ENCODE results near the gene TATDN3. TPM values are rescaled to one million over a fixed set of nuclear protein-coding genes. Genes with fewer than 3 reads are reported as not detected.

Gene TATDN3
- total RNA-seq, 1 experiment from 2014 or later: 13.8 TPM

- no peak overlapping the region for H3K4ac ChIP-seq (ENCODE audit: low read depth, low read length)
- no peaks in the 10 kb centered on the region for H3K27me3 ChIP-seq (ENCODE audit: insufficient read depth, low read length)
- peaks cover 2% of the 10 kb centered on the region; the same call in 1 of the 2 replicates for H3K79me2 ChIP-seq (ENCODE audit: insufficient read depth, low read length)
- H2BK20ac ChIP-seq (ENCODE audit: low read depth, low read length, poor library complexity, severe bottlenecking): no peak overlapping the region
- TF ChIP-seq, protein P1, sequence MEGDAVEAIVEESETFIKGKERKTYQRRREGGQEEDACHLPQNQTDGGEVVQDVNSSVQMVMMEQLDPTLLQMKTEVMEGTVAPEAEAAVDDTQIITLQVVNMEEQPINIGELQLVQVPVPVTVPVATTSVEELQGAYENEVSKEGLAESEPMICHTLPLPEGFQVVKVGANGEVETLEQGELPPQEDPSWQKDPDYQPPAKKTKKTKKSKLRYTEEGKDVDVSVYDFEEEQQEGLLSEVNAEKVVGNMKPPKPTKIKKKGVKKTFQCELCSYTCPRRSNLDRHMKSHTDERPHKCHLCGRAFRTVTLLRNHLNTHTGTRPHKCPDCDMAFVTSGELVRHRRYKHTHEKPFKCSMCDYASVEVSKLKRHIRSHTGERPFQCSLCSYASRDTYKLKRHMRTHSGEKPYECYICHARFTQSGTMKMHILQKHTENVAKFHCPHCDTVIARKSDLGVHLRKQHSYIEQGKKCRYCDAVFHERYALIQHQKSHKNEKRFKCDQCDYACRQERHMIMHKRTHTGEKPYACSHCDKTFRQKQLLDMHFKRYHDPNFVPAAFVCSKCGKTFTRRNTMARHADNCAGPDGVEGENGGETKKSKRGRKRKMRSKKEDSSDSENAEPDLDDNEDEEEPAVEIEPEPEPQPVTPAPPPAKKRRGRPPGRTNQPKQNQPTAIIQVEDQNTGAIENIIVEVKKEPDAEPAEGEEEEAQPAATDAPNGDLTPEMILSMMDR (conservative IDR thresholded peaks at IDR 0.05): no peak
- H2BK120ac ChIP-seq (ENCODE audit: low read depth, low read length, poor library complexity, severe bottlenecking): no peak overlapping the region
- no peak overlapping the region for H3K18ac ChIP-seq (ENCODE audit: insufficient read length, low read depth, low read length)
- no peaks in the 10 kb centered on the region for H3K79me1 ChIP-seq (ENCODE audit: insufficient read depth, low read depth, low read length, poor library complexity, severe bottlenecking)
- no peak overlapping the region for H2AK5ac ChIP-seq (ENCODE audit: insufficient read length, low read length)
- no peak overlapping the region for H2BK12ac ChIP-seq (ENCODE audit: insufficient read length, low read depth, low read length)
- H3K9me3 Mint-ChIP-seq: peaks cover 11 to 15% of the 10 kb centered on the region in 2 experiments; a peak in 4 of 5 replicates
- H3K23ac ChIP-seq (ENCODE audit: insufficient read length, low read depth, low read length): no peak overlapping the region
- no peak overlapping the region for H3K4me2 ChIP-seq (ENCODE audit: insufficient read depth, insufficient read length, low read length)
- peaks cover 16% of the 10 kb centered on the region for H3K27me3 Mint-ChIP-seq (ENCODE audit: low read depth)
- no peak overlapping the region for H4K5ac ChIP-seq (ENCODE audit: insufficient read length, low read depth, low read length)
- H3K4me1 ChIP-seq (ENCODE audit: insufficient read depth, low read length): peaks cover 4% of the 10 kb centered on the region; the same call in 1 of the 2 replicates
- H3K27ac Mint-ChIP-seq: no peak overlapping the region
- peaks cover 3% of the 10 kb centered on the region for H4K20me1 ChIP-seq (ENCODE audit: control insufficient read depth, insufficient read depth, insufficient read length)
- H3K9ac ChIP-seq (ENCODE audit: extremely low read depth, insufficient read length, low read length): no peak overlapping the region
- peaks cover 2% of the 10 kb centered on the region for H3K23me2 ChIP-seq (ENCODE audit: insufficient read length, low read depth, low read length, poor library complexity, severe bottlenecking)
- H2AFZ ChIP-seq (ENCODE audit: low read length): no peak overlapping the region
- no peak overlapping the region for H3T11ph ChIP-seq (ENCODE audit: low read length)
- H2BK5ac ChIP-seq (ENCODE audit: insufficient read length, low read length): no peak overlapping the region
- no peak overlapping the region for H4K91ac ChIP-seq (ENCODE audit: insufficient read length, low read depth, low read length)
- H3K36me3 Mint-ChIP-seq (ENCODE audit: insufficient read depth in 1 of 3, low read depth in 3 of 3): peaks cover 20 to 32% (median 22%) of the 10 kb centered on the region in 3 experiments
- DNase-seq: no peak
- no peak overlapping the region for H4K8ac ChIP-seq (replicated peaks; ENCODE audit: insufficient read length, low read depth, low read length)
- WGBS (ENCODE audit: extremely low coverage, insufficient read length, low lambda C conversion rate): no CpG with 5 or more reads among the region's 5 CpGs
- peaks cover 27 to 33% of the 10 kb centered on the region in 2 experiments for H3K4me1 Mint-ChIP-seq
- no peak overlapping the region for H3K27ac ChIP-seq (ENCODE audit: insufficient read length, low read depth, low read length)
- no peak overlapping the region for H3K14ac ChIP-seq (ENCODE audit: insufficient read depth, low read length)
- H2BK15ac ChIP-seq (ENCODE audit: low read depth, low read length): no peak overlapping the region
- peak overlapping the region in 1 of 2 experiments; percentile 16; a peak in 2 of 5 replicates for H3K4me3 Mint-ChIP-seq
- no peaks in the 10 kb centered on the region for H3K9me3 ChIP-seq (ENCODE audit: control insufficient read depth, low read depth, low read length)
- no peak overlapping the region for H3K56ac ChIP-seq (ENCODE audit: insufficient read length, low read depth, low read length)
These were observed 62.0 kb downstream of the TATDN3 start for GRCh38 chr1:212853658-212854057.
